OCI-LY1 (cell line): ENCODE measurements around the gene PHF2.

Experiments
- H2AFZ ChIP-seq: fragments of 200-600 bp; sonication (generic), shearing (Covaris generic); 2 replicates; pipeline ENCODE4 v1.6.0; 2014; ENCODE audit warnings: antibody characterized with exemption, mild to moderate bottlenecking, low read length
- H3F3A ChIP-seq: fragments of 200-600 bp; sonication (generic), shearing (Covaris generic); 2 replicates; pipeline ENCODE4 v1.6.0; 2014; ENCODE audit warnings: mild to moderate bottlenecking, antibody characterized with exemption, low read length, moderate library complexity; ENCODE audit not compliant: insufficient read depth
- H3K27ac ChIP-seq: fragments of 200-600 bp; sonication (generic); 2 replicates; pipeline ENCODE4 v1.5.1; 2014; ENCODE audit warnings: low read length, mixed run types, mild to moderate bottlenecking, low read depth; ENCODE audit not compliant: poor library complexity, severe bottlenecking
- H3K27me3 ChIP-seq: fragments of 200-600 bp; sonication (generic); 2 replicates; pipeline ENCODE4 v1.6.0; 2014; ENCODE audit warnings: antibody characterized with exemption, mild to moderate bottlenecking, low read length, moderate library complexity; ENCODE audit not compliant: insufficient read depth
- H3K36me3 ChIP-seq: fragments of 200-600 bp; sonication (generic); 2 replicates; pipeline ENCODE4 v1.6.1; 2014; ENCODE audit warnings: mild to moderate bottlenecking, antibody characterized with exemption, low read length, moderate library complexity, mixed read lengths; ENCODE audit not compliant: insufficient read depth
- H3K4me1 ChIP-seq: fragments of 200-600 bp; sonication (generic); 2 replicates; pipeline ENCODE4 v1.5.1; 2014; ENCODE audit warnings: mild to moderate bottlenecking, low read length, moderate library complexity; ENCODE audit not compliant: insufficient read depth, severe bottlenecking
- H3K4me2 ChIP-seq: fragments of 200-600 bp; sonication (generic), shearing (Covaris generic); 2 replicates; pipeline ENCODE4 v1.6.1; 2014; ENCODE audit warnings: low read length
- H3K4me3 ChIP-seq: fragments of 200-600 bp; sonication (generic); 2 replicates; pipeline ENCODE4 v1.5.1; 2014; ENCODE audit warnings: low read length, low read depth, mild to moderate bottlenecking, mixed read lengths; ENCODE audit not compliant: poor library complexity, severe bottlenecking
- H3K79me2 ChIP-seq: fragments of 200-600 bp; shearing (Covaris generic); 2 replicates; pipeline ENCODE4 v1.6.1; 2016; ENCODE audit warnings: mixed run types, low read length, mixed read lengths; ENCODE audit not compliant: insufficient read depth
- H3K9ac ChIP-seq: fragments of 200-600 bp; sonication (generic), shearing (Covaris generic); 2 replicates; pipeline ENCODE4 v1.6.1; 2014; ENCODE audit warnings: mild to moderate bottlenecking, low read length, mixed read lengths
- H3K9me2 ChIP-seq: fragments of 200-600 bp; sonication (generic), shearing (Covaris generic); 2 replicates; pipeline ENCODE4 v1.6.1; 2014; ENCODE audit warnings: low read depth, mild to moderate bottlenecking, low read length, mixed read lengths
- H3K9me3 ChIP-seq: fragments of 200-600 bp; shearing (Covaris generic); 2 replicates; pipeline ENCODE4 v1.6.1; 2014; ENCODE audit warnings: low read length, mixed read lengths
- H4K20me1 ChIP-seq: fragments of 200-600 bp; sonication (generic), shearing (Covaris generic); 2 replicates; pipeline ENCODE4 v1.6.0; 2016; ENCODE audit warnings: mild to moderate bottlenecking, low read length; ENCODE audit not compliant: insufficient read depth
- EZH2 ChIP-seq: fragments of 200-600 bp; sonication (generic), shearing (Covaris generic); IDR thresholded peaks from 2 replicates; pipeline ENCODE4 v1.8.0; 2017; ENCODE audit warnings: borderline replicate concordance, mixed run types, mild to moderate bottlenecking, antibody characterized with exemption, low read length, moderate library complexity, mixed read lengths
- TF ChIP-seq, protein P1 (sequence below): fragments of 200-600 bp; sonication (generic), shearing (Covaris generic); IDR thresholded peaks from 2 replicates; pipeline ENCODE4 v1.5.1; 2017; ENCODE audit warnings: mild to moderate bottlenecking, antibody characterized with exemption, low read length, moderate library complexity, mixed read lengths

PHF2 gene

GRCh38 chr9:93711002-93711401 is 134.6 kb downstream of the PHF2 start:
- H3K4me1 ChIP-seq: no peaks in the 10 kb centered on the region
- no peak overlapping the region for H2AFZ ChIP-seq
- H3K79me2 ChIP-seq: no peaks in the 10 kb centered on the region
- no peak overlapping the region for H3K4me2 ChIP-seq
- no peaks in the 10 kb centered on the region for H3F3A ChIP-seq
- no peaks in the 10 kb centered on the region for H3K27me3 ChIP-seq
- no peak overlapping the region for H3K4me3 ChIP-seq
- H3K27ac ChIP-seq: no peak overlapping the region
- TF ChIP-seq EZH2: no peak
- TF ChIP-seq, protein P1, sequence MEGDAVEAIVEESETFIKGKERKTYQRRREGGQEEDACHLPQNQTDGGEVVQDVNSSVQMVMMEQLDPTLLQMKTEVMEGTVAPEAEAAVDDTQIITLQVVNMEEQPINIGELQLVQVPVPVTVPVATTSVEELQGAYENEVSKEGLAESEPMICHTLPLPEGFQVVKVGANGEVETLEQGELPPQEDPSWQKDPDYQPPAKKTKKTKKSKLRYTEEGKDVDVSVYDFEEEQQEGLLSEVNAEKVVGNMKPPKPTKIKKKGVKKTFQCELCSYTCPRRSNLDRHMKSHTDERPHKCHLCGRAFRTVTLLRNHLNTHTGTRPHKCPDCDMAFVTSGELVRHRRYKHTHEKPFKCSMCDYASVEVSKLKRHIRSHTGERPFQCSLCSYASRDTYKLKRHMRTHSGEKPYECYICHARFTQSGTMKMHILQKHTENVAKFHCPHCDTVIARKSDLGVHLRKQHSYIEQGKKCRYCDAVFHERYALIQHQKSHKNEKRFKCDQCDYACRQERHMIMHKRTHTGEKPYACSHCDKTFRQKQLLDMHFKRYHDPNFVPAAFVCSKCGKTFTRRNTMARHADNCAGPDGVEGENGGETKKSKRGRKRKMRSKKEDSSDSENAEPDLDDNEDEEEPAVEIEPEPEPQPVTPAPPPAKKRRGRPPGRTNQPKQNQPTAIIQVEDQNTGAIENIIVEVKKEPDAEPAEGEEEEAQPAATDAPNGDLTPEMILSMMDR: no peak
- H3K9me2 ChIP-seq: no peaks in the 10 kb centered on the region
- H3K9me3 ChIP-seq: no peaks in the 10 kb centered on the region
- H3K36me3 ChIP-seq: no peaks in the 10 kb centered on the region
- H3K9ac ChIP-seq: no peak overlapping the region
- no peaks in the 10 kb centered on the region for H4K20me1 ChIP-seq

GRCh38 chr9:93712896-93713295 is 136.5 kb downstream of the PHF2 start:
- H3K9me2 ChIP-seq: no peaks in the 10 kb centered on the region
- no peaks in the 10 kb centered on the region for H3K36me3 ChIP-seq
- H3K4me1 ChIP-seq: no peaks in the 10 kb centered on the region
- no peaks in the 10 kb centered on the region for H3K27me3 ChIP-seq
- no peak overlapping the region for H3K9ac ChIP-seq
- no peak overlapping the region for H3K4me2 ChIP-seq
- no peaks in the 10 kb centered on the region for H3K9me3 ChIP-seq
- H3K79me2 ChIP-seq: no peaks in the 10 kb centered on the region
- no peak overlapping the region for H3K4me3 ChIP-seq
- no peaks in the 10 kb centered on the region for H4K20me1 ChIP-seq
- H3K27ac ChIP-seq: no peak overlapping the region
- no peaks in the 10 kb centered on the region for H3F3A ChIP-seq
- TF ChIP-seq, protein P1: no peak
- TF ChIP-seq EZH2: no peak
- no peak overlapping the region for H2AFZ ChIP-seq

GRCh38 chr9:93713716-93714115 is 137.3 kb downstream of the PHF2 start:
- no peaks in the 10 kb centered on the region for H3K9me3 ChIP-seq
- no peaks in the 10 kb centered on the region for H3K36me3 ChIP-seq
- H3K4me2 ChIP-seq: no peak overlapping the region
- H3K9me2 ChIP-seq: no peaks in the 10 kb centered on the region
- H2AFZ ChIP-seq: no peak overlapping the region
- no peak overlapping the region for H3K9ac ChIP-seq
- H3K79me2 ChIP-seq: no peaks in the 10 kb centered on the region
- H3K4me3 ChIP-seq: no peak overlapping the region
- no peaks in the 10 kb centered on the region for H3K4me1 ChIP-seq
- H3K27me3 ChIP-seq: no peaks in the 10 kb centered on the region
- no peak overlapping the region for H3K27ac ChIP-seq
- no peaks in the 10 kb centered on the region for H4K20me1 ChIP-seq
- H3F3A ChIP-seq: no peaks in the 10 kb centered on the region
- no peak for TF ChIP-seq EZH2
- TF ChIP-seq, protein P1: no peak
